Upper lobe of left lung (tissue), 6 donors: Measurements from ENCODE around the gene MZF1. TPM values are rescaled to one million over a fixed set of nuclear protein-coding genes. Genes with fewer than 3 reads are reported as not detected.
A peak's percentile ranks its signal among the peaks of the same experiment; 100 is the strongest.

Experiments used
- ATAC-seq, 2 donors: fragments of 200-7000 bp; cut with Tn5 transposase; one replicate each; pipeline ENCODE4 v1.9.1; 2022; ENCODE audit warnings: mild to moderate bottlenecking in 2 of 2, moderate library complexity in 2 of 2; ENCODE audit not compliant: low FRiP score in 2 of 2
- DNase-seq, 2 donors: peaks; one replicate each; pipeline ENCODE4 v3.0.0-alpha.2; 2019 to 2020
- H3K27ac ChIP-seq, 4 donors: fragments of 200-600 bp; sonication (generic); one replicate each; pipeline ENCODE4 v1.5.1; 2016 to 2019
- H3K27me3 ChIP-seq, 4 donors: fragments of 200-600 bp; sonication (generic); one replicate each; pipeline ENCODE4 v1.5.1; 2017 to 2019
- H3K36me3 ChIP-seq, 4 donors: fragments of 200-600 bp; sonication (generic); one replicate each; pipeline ENCODE4 v1.5.1; 2016 to 2019
- H3K4me1 ChIP-seq, 4 donors: fragments of 200-600 bp; sonication (generic); one replicate each; pipeline ENCODE4 v1.5.1; 2018 to 2019
- H3K4me3 ChIP-seq, 4 donors: fragments of 200-600 bp; sonication (generic); one replicate each; pipeline ENCODE4 v1.5.1; 2017 to 2019; ENCODE audit warnings: mild to moderate bottlenecking in 2 of 4, moderate library complexity in 1 of 4
- H3K9me3 ChIP-seq, 4 donors: fragments of 200-600 bp; sonication (generic); one replicate each; pipeline ENCODE4 v1.5.1; 2018 to 2019
- EP300 ChIP-seq, 4 donors: sonication (generic); formaldehyde crosslinking; IDR thresholded peaks; one replicate each; pipeline ENCODE4 v1.5.1; 2017; ENCODE audit warnings: antibody characterized with exemption in 4 of 4, control low read depth in 2 of 4
- POLR2A ChIP-seq, 4 donors: fragments of 450-650 bp; IDR thresholded peaks; one replicate each; pipeline ENCODE4 v1.5.1; 2016 to 2017; ENCODE audit warnings: antibody characterized with exemption in 4 of 4, mild to moderate bottlenecking in 2 of 4
- POLR2AphosphoS5 ChIP-seq, 2 donors: sonication (generic); formaldehyde crosslinking; IDR thresholded peaks; one replicate each; pipeline ENCODE4 v1.5.1; 2017; ENCODE audit warnings: antibody characterized with exemption in 2 of 2
- WGBS, 2 donors: methylation state at CpG; one replicate each; pipeline ENCODE4 v1.1.5; 2017 to 2018; 5-methylcytosine and 5-hydroxymethylcytosine counted together
- total RNA-seq, 6 donors: library from RNA; depleted of rRNA in 4 of 6; stranded (reverse); fragments of >200 nt in 4 of 6; gene quantifications; one replicate each; pipeline versions ENCODE4 v1.1.0 to v1.2.1, GENCODE V29; 2016 to 2021
- TF ChIP-seq, protein P1 (sequence below), 6 experiments: fragments of 450-650 bp in 4 of 6; fragments of 200-600 bp in 2 of 6; sonication (generic) in 2 of 6; IDR thresholded peaks; one replicate each; pipeline ENCODE4 v1.5.1; 2016 to 2019; ENCODE audit warnings: antibody characterized with exemption in 6 of 6
- donor health status: DM: no; HTN: no; CAD: no; lungs with moderate emphysema.
- donor health status: DM: no; HTN: yes; CAD: no; lungs with severe emphysema.

Gene MZF1
- total RNA-seq, 6 donors from 2014 or later, result 34.8 to 162 (median 45.5) TPM

DNA sequence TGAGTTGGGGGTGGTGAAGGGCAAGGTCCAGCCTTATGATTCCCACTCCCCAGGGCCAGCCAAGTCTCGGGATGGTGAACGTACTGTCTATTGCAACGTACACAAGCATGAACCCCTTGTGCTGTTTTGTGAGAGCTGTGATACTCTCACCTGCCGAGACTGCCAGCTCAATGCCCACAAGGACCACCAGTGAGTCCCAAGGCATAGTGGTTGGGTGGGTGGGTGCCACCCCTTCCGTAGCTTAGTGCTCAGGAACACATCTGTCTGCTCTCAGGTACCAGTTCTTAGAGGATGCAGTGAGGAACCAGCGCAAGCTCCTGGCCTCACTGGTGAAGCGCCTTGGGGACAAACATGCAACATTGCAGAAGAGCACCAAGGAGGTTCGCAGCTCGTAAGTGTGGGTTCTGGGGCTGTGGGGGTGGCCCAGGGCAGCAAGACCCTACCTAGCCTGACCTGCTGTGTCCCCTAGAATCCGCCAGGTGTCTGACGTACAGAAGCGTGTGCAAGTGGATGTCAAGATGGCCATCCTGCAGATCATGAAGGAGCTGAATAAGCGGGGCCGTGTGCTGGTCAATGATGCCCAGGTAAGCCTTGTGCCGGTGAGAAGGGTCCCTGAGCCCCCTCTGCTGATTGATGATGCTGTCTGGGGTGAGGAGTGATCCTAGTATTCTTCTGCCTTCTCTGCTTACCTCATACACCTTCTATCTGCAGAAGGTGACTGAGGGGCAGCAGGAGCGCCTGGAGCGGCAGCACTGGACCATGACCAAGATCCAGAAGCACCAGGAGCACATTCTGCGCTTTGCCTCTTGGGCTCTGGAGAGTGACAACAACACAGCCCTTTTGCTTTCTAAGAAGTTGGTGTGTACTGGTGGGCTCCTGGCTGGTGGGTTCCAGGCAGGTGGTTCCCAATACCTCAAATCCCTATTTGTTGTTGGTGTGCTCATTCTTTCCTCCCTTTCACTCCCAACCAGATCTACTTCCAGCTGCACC lies 25.5 kb downstream of the MZF1 start:
- Histone ChIP-seq H3K9me3 (no peaks in the 10 kb centered on the region), H3K27me3 (no peaks in the 10 kb centered on the region), H3K27ac (peak overlapping the region in 1 of 4 donors; percentile 5), H3K4me3 (no peak overlapping the region), H3K36me3 (peaks cover 45 to 58% (median 56%) of the 10 kb centered on the region in 4 donors), H3K4me1 (peaks cover 24 to 34% (median 28%) of the 10 kb centered on the region in 4 donors)
- 92 to 100% methylated on average over 2 to 18 of the region's 18 CpGs for WGBS, 2 donors
- no peak for ATAC-seq
- TF ChIP-seq, protein P1, sequence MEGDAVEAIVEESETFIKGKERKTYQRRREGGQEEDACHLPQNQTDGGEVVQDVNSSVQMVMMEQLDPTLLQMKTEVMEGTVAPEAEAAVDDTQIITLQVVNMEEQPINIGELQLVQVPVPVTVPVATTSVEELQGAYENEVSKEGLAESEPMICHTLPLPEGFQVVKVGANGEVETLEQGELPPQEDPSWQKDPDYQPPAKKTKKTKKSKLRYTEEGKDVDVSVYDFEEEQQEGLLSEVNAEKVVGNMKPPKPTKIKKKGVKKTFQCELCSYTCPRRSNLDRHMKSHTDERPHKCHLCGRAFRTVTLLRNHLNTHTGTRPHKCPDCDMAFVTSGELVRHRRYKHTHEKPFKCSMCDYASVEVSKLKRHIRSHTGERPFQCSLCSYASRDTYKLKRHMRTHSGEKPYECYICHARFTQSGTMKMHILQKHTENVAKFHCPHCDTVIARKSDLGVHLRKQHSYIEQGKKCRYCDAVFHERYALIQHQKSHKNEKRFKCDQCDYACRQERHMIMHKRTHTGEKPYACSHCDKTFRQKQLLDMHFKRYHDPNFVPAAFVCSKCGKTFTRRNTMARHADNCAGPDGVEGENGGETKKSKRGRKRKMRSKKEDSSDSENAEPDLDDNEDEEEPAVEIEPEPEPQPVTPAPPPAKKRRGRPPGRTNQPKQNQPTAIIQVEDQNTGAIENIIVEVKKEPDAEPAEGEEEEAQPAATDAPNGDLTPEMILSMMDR (IDR thresholded peaks at IDR 0.05), result no peak
- TF ChIP-seq EP300 (IDR thresholded peaks at IDR 0.05), result no peak
- TF ChIP-seq POLR2A (IDR thresholded peaks at IDR 0.05), result no peak
- TF ChIP-seq POLR2AphosphoS5 (IDR thresholded peaks at IDR 0.05), result no peak
- no peak for DNase-seq

DNA sequence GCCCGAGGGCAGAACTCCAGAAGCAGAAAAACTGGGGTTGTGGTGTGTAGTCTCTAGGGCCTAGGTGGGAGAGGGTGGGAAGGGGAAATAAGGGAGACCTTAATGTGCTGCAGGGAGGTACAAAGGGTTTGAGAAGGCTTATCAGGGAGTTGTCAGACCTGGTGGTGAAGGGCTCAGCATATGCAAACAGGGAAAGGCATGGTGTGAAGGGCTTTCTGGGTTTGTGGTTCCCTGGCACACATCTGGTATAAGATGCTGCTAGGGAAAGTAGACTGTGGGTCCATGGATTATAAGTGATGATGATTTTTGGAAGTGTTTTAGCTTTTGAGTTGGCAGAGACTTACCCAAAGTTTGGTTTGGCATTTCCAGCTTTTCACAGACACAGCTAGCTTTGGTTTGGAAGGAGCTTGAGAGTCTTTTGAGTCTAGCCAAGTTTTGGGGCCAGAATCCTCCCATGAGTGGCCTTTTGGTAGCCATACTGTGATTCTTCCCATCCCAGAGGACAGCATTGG lies 27.1 kb downstream of the MZF1 start:
- Histone ChIP-seq H3K27me3 (no peaks in the 10 kb centered on the region), H3K9me3 (no peaks in the 10 kb centered on the region), H3K4me3 (peak overlapping the region; percentile 68 to 98 (median 94)), H3K4me1 (peaks cover 24 to 34% (median 28%) of the 10 kb centered on the region in 4 donors), H3K36me3 (peaks cover 32 to 43% (median 41%) of the 10 kb centered on the region in 4 donors), H3K27ac (peak overlapping the region in 2 of 4 donors; percentile 89 to 97)
- DNase-seq (no peak), ATAC-seq (no peak)
- no peak for TF ChIP-seq POLR2AphosphoS5 (IDR thresholded peaks at IDR 0.05)
- no peak for TF ChIP-seq POLR2A (IDR thresholded peaks at IDR 0.05)
- TF ChIP-seq, protein P1 (IDR thresholded peaks at IDR 0.05), result no peak
- no peak for TF ChIP-seq EP300 (IDR thresholded peaks at IDR 0.05)
- 12 to 33% methylated on average over 1 of the region's 1 CpG for WGBS, 2 donors

- peak overlapping the region; percentile 68 to 98 (median 94) for H3K4me3 ChIP-seq
- H3K27ac ChIP-seq, result peak overlapping the region; percentile 89 to 98 (median 94)
- H3K4me1 ChIP-seq, result peaks cover 24 to 34% (median 28%) of the 10 kb centered on the region in 4 donors
- DNase-seq, result no peak
- 5 to 8% methylated on average over 16 to 21 of the region's 21 CpGs for WGBS, 2 donors
- ATAC-seq, result no peak
- no peak for TF ChIP-seq POLR2A (IDR thresholded peaks at IDR 0.05)
- no peak for TF ChIP-seq EP300 (IDR thresholded peaks at IDR 0.05)
- no peak for TF ChIP-seq POLR2AphosphoS5 (IDR thresholded peaks at IDR 0.05)
- TF ChIP-seq, protein P1 (IDR thresholded peaks at IDR 0.05), result no peak
- H3K9me3 ChIP-seq, result no peaks in the 10 kb centered on the region
- peaks cover 28 to 36% (median 35%) of the 10 kb centered on the region in 4 donors for H3K36me3 ChIP-seq
- no peaks in the 10 kb centered on the region for H3K27me3 ChIP-seq
Observed at GRCh38 chr19:58545286-58546018, 27.7 kb downstream of the MZF1 start.

GRCh38 chr19:58544591-58545285 lies 28.4 kb downstream of the MZF1 start:
- H3K36me3 ChIP-seq, result peaks cover 21 to 29% (median 28%) of the 10 kb centered on the region in 4 donors
- DNase-seq, result peak in 1 of 2 donors; percentile 38
- peaks cover 24 to 34% (median 28%) of the 10 kb centered on the region in 4 donors for H3K4me1 ChIP-seq
- H3K9me3 ChIP-seq, result no peaks in the 10 kb centered on the region
- peak in 1 of 2 donors; percentile 57 for ATAC-seq
- TF ChIP-seq, protein P1 (IDR thresholded peaks at IDR 0.05), result peak in 1 of 6 experiments; percentile 40
- TF ChIP-seq EP300 (IDR thresholded peaks at IDR 0.05) (no peak), POLR2A (IDR thresholded peaks at IDR 0.05) (no peak)
- peak overlapping the region; percentile 89 to 98 (median 94) for H3K27ac ChIP-seq
- 0% methylated on average over 7 to 13 of the region's 92 CpGs for WGBS, 2 donors
- peak overlapping the region; percentile 68 to 98 (median 94) for H3K4me3 ChIP-seq
- no peaks in the 10 kb centered on the region for H3K27me3 ChIP-seq
